Neural cell (in vitro differentiated cells): Measurements from ENCODE around the gene CERS3. TPM values are rescaled to one million over a fixed set of nuclear protein-coding genes. Genes with fewer than 3 reads are reported as not detected.

Experiments
- H2AFZ ChIP-seq: fragments of 200-600, 300-800 bp; sonication (generic), shearing (Covaris generic); 2 replicates; pipeline ENCODE4 v1.6.0; 2014; ENCODE audit warnings: low read depth, mild to moderate bottlenecking, antibody characterized with exemption, low read length, moderate library complexity
- H3F3A ChIP-seq: fragments of 200-600 bp; shearing (Covaris generic); 2 replicates; pipeline ENCODE4 v1.6.1; 2016; ENCODE audit warnings: mild to moderate bottlenecking, moderate library complexity, mixed read lengths, antibody characterized with exemption, low read length; ENCODE audit not compliant: insufficient read depth, poor library complexity, severe bottlenecking
- H3K27ac ChIP-seq: fragments of 200-600, 300-800 bp; sonication (generic), shearing (Covaris generic); 2 replicates; pipeline ENCODE4 v1.5.1; 2014; ENCODE audit warnings: mild to moderate bottlenecking, low read length, moderate library complexity
- H3K27me3 ChIP-seq: fragments of 300-800, 200-600 bp; sonication (generic), shearing (Covaris generic); 2 replicates; pipeline ENCODE4 v1.6.0; 2014; ENCODE audit warnings: mild to moderate bottlenecking, low read depth, low read length, moderate library complexity; ENCODE audit not compliant: insufficient read depth
- H3K36me3 ChIP-seq: fragments of 300-800, 200-600 bp; sonication (generic), shearing (Covaris generic); 2 replicates; pipeline ENCODE4 v1.5.1; 2014; ENCODE audit warnings: mild to moderate bottlenecking, antibody characterized with exemption, low read length, moderate library complexity; ENCODE audit not compliant: insufficient read depth
- H3K4me2 ChIP-seq: fragments of 300-800, 200-600 bp; sonication (generic), shearing (Covaris generic); 2 replicates; pipeline ENCODE4 v1.6.0; 2014; ENCODE audit warnings: mild to moderate bottlenecking, low read length
- H3K4me3 ChIP-seq: fragments of 300-800, 200-600 bp; sonication (generic), shearing (Covaris generic); 2 replicates; pipeline ENCODE4 v1.5.1; 2014; ENCODE audit warnings: mild to moderate bottlenecking, low read length, moderate library complexity
- H3K79me2 ChIP-seq: fragments of 200-600 bp; shearing (Covaris generic); replicated peaks from 2 replicates; pipeline ENCODE4 v1.6.0; 2014; ENCODE audit warnings: mild to moderate bottlenecking, low read length, moderate library complexity; ENCODE audit not compliant: insufficient read depth
- H3K9ac ChIP-seq: fragments of 300-800, 200-600 bp; sonication (generic), shearing (Covaris generic); 2 replicates; pipeline ENCODE4 v1.6.1; 2016; ENCODE audit warnings: mild to moderate bottlenecking, low read length, mixed read lengths
- H3K9me2 ChIP-seq: fragments of 200-600 bp; shearing (Covaris generic); 2 replicates; pipeline ENCODE4 v1.6.1; 2016; ENCODE audit warnings: mild to moderate bottlenecking, low read length, mixed read lengths; ENCODE audit not compliant: insufficient read depth
- H3K9me3 ChIP-seq: fragments of 200-600, 300-800 bp; sonication (generic), shearing (Covaris generic); 2 replicates; pipeline ENCODE4 v1.6.1; 2016; ENCODE audit warnings: mild to moderate bottlenecking, mixed run types, low read length, moderate library complexity, mixed read lengths
- H4K20me1 ChIP-seq: fragments of 200-600 bp; shearing (Covaris generic); 2 replicates; pipeline ENCODE4 v1.6.1; 2016; ENCODE audit warnings: mild to moderate bottlenecking, mixed run types; ENCODE audit not compliant: insufficient read depth
- EP300 ChIP-seq: fragments of 450-650 bp; conservative IDR thresholded peaks from 2 replicates; pipeline ENCODE4 v1.6.1; 2014; ENCODE audit warnings: antibody characterized with exemption, mild to moderate bottlenecking, moderate library complexity; ENCODE audit not compliant: poor library complexity, severe bottlenecking
- EZH2 ChIP-seq: fragments of 200-600, 300-800 bp; shearing (Covaris generic), sonication (generic); IDR thresholded peaks from 2 replicates; pipeline ENCODE4 v1.6.1; 2014; ENCODE audit warnings: antibody characterized with exemption, low read length, borderline replicate concordance, mild to moderate bottlenecking; ENCODE audit not compliant: insufficient read depth, poor library complexity, severe bottlenecking
- MXI1 ChIP-seq: fragments of 450-650 bp; conservative IDR thresholded peaks from 2 replicates; pipeline ENCODE4 v1.6.1; 2014; ENCODE audit warnings: antibody characterized with exemption, mild to moderate bottlenecking; ENCODE audit not compliant: poor library complexity, severe bottlenecking
- POLR2AphosphoS5 ChIP-seq: IDR thresholded peaks from 2 replicates; pipeline ENCODE4 v1.6.1; 2012
- RAD21 ChIP-seq: fragments of 450-650 bp; conservative IDR thresholded peaks from 2 replicates; pipeline ENCODE4 v1.6.1; 2014; ENCODE audit warnings: antibody characterized with exemption, mild to moderate bottlenecking, moderate library complexity
- SMC3 ChIP-seq: fragments of 450-650 bp; conservative IDR thresholded peaks from 2 replicates; pipeline ENCODE4 v1.6.1; 2014; ENCODE audit warnings: antibody characterized with exemption, mild to moderate bottlenecking, moderate library complexity; ENCODE audit not compliant: poor library complexity
- TAF1 ChIP-seq: IDR thresholded peaks from 2 replicates; pipeline ENCODE4 v1.6.1; 2012; ENCODE audit warnings: low read depth
- polyA plus RNA-seq: library from polyadenylated mRNA; depleted of rRNA; stranded (reverse); fragments of >200 nt; gene quantifications from 2 replicates; pipeline ENCODE4 v1.2.3, GENCODE V29; 2014
- TF ChIP-seq, protein P1 (sequence below): fragments of 450-650 bp; IDR thresholded peaks from 2 replicates; pipeline ENCODE4 v1.5.1; 2014; ENCODE audit warnings: antibody characterized with exemption, mild to moderate bottlenecking, moderate library complexity; ENCODE audit not compliant: poor library complexity, severe bottlenecking
- TF ChIP-seq, protein P2 (sequence below): IDR thresholded peaks from 2 replicates; pipeline ENCODE4 v1.6.1; 2012; ENCODE audit warnings: borderline replicate concordance

The CERS3 gene
- polyA plus RNA-seq, 1 donor from 2014 or later = 0.27 TPM

DNA sequence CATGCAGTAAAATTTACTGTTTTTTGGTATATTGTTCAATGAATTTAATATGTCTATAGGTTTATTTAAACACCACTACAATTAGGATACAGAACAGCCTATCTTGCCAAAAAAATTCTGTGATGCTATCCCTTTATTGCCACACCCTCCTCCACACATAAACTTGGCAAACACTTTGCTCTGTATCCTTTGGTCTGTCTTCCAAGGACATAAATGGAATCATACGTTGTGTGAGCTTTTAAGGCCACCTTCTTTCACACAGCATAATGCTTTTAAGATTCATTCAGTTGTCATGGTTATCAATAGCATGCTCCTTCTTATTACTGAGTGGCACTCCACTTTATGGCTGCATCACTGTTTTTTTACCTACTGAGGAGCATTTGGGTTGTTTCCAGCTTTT, 71.5 kb downstream of the CERS3 start:
- H3F3A ChIP-seq = no peaks in the 10 kb centered on the region
- no peaks in the 10 kb centered on the region for H4K20me1 ChIP-seq
- H3K9me3 ChIP-seq = no peaks in the 10 kb centered on the region
- H3K27ac ChIP-seq = no peak overlapping the region
- H2AFZ ChIP-seq = no peak overlapping the region
- TF ChIP-seq SMC3 = no peak
- TF ChIP-seq EZH2 = no peak
- TF ChIP-seq, protein P1, sequence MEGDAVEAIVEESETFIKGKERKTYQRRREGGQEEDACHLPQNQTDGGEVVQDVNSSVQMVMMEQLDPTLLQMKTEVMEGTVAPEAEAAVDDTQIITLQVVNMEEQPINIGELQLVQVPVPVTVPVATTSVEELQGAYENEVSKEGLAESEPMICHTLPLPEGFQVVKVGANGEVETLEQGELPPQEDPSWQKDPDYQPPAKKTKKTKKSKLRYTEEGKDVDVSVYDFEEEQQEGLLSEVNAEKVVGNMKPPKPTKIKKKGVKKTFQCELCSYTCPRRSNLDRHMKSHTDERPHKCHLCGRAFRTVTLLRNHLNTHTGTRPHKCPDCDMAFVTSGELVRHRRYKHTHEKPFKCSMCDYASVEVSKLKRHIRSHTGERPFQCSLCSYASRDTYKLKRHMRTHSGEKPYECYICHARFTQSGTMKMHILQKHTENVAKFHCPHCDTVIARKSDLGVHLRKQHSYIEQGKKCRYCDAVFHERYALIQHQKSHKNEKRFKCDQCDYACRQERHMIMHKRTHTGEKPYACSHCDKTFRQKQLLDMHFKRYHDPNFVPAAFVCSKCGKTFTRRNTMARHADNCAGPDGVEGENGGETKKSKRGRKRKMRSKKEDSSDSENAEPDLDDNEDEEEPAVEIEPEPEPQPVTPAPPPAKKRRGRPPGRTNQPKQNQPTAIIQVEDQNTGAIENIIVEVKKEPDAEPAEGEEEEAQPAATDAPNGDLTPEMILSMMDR = no peak
- TF ChIP-seq, protein P2, sequence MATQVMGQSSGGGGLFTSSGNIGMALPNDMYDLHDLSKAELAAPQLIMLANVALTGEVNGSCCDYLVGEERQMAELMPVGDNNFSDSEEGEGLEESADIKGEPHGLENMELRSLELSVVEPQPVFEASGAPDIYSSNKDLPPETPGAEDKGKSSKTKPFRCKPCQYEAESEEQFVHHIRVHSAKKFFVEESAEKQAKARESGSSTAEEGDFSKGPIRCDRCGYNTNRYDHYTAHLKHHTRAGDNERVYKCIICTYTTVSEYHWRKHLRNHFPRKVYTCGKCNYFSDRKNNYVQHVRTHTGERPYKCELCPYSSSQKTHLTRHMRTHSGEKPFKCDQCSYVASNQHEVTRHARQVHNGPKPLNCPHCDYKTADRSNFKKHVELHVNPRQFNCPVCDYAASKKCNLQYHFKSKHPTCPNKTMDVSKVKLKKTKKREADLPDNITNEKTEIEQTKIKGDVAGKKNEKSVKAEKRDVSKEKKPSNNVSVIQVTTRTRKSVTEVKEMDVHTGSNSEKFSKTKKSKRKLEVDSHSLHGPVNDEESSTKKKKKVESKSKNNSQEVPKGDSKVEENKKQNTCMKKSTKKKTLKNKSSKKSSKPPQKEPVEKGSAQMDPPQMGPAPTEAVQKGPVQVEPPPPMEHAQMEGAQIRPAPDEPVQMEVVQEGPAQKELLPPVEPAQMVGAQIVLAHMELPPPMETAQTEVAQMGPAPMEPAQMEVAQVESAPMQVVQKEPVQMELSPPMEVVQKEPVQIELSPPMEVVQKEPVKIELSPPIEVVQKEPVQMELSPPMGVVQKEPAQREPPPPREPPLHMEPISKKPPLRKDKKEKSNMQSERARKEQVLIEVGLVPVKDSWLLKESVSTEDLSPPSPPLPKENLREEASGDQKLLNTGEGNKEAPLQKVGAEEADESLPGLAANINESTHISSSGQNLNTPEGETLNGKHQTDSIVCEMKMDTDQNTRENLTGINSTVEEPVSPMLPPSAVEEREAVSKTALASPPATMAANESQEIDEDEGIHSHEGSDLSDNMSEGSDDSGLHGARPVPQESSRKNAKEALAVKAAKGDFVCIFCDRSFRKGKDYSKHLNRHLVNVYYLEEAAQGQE = no peak
- TF ChIP-seq EP300 = no peak
- TF ChIP-seq MXI1 = no peak
- no peak for TF ChIP-seq POLR2AphosphoS5
- TF ChIP-seq TAF1 = no peak
- no peak for TF ChIP-seq RAD21
- no peaks in the 10 kb centered on the region for H3K79me2 ChIP-seq
- H3K9ac ChIP-seq = no peak overlapping the region
- no peaks in the 10 kb centered on the region for H3K27me3 ChIP-seq
- H3K4me2 ChIP-seq = no peak overlapping the region
- H3K9me2 ChIP-seq = no peaks in the 10 kb centered on the region
- H3K36me3 ChIP-seq = no peaks in the 10 kb centered on the region
- H3K4me3 ChIP-seq = no peak overlapping the region

DNA sequence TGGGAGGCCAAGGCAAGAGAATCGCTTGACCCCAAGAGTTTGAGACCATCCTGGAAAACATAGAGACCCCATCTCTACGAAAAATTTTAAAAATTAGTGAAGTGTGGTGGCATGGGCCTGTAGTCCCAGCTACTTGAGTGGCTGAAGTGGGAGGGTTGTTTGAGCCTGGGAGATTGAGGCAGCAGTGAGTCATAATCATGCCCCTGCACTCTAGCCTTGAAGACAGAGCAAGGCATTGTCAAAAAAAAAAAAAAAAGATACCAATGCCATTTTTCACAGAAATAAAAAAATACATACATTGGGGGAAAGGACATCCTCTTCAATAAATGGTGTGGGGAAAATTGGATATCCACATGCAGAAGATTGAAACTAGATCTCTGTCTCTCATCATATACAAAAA, 74.6 kb downstream of the CERS3 start:
- Histone ChIP-seq H3K9me3 (peaks cover 1% of the 10 kb centered on the region), H3F3A (no peaks in the 10 kb centered on the region), H3K27ac (no peak overlapping the region), H4K20me1 (no peaks in the 10 kb centered on the region), H3K9me2 (no peaks in the 10 kb centered on the region), H3K36me3 (no peaks in the 10 kb centered on the region), H2AFZ (no peak overlapping the region), H3K27me3 (no peaks in the 10 kb centered on the region), H3K4me3 (no peak overlapping the region), H3K9ac (no peak overlapping the region), H3K79me2 (no peaks in the 10 kb centered on the region), H3K4me2 (no peak overlapping the region)
- TF ChIP-seq RAD21 (no peak), TAF1 (no peak), SMC3 (no peak), EZH2 (no peak), POLR2AphosphoS5 (no peak), EP300 (no peak), MXI1 (no peak)
- TF ChIP-seq, protein P2 = no peak
- TF ChIP-seq, protein P1 = no peak
